WTC11 (cell line): Measurements from ENCODE around the gene PRRC2B. TPM values are rescaled to one million over a fixed set of nuclear protein-coding genes. Genes with fewer than 3 reads are reported as not detected.

Source experiments
- ATAC-seq: fragments of 200-7000 bp; cut with Tn5 transposase; 2 replicates; pipeline ENCODE4 v1.10.0; 2021; ENCODE audit warnings: mild to moderate bottlenecking, moderate library complexity
- CTCF ChIA-PET: fragments of 300-600 bp; sonication (Branson Sonifier 250); formaldehyde crosslinking; loops from one replicate; lab custom pipeline; 2021; ENCODE audit warnings: antibody characterized with exemption; lab: Charles Lee
- POLR2A ChIA-PET: fragments of 350-600 bp; sonication (Branson Sonifier 250); formaldehyde crosslinking; loops from one replicate; lab custom pipeline; 2021; ENCODE audit warnings: antibody characterized with exemption; lab: Charles Lee
- DNase-seq: peaks from one replicate; pipeline ENCODE4 v3.0.0; 2021; ENCODE audit warnings: low spot score
- H3K27ac Mint-ChIP-seq: 2 replicates; pipeline ENCODE4 v1.8.0; 2021; ENCODE audit warnings: mixed read lengths
- H3K27me3 Mint-ChIP-seq: 2 replicates; pipeline ENCODE4 v1.8.0; 2021; ENCODE audit warnings: low read depth, mild to moderate bottlenecking, moderate library complexity, mixed read lengths
- H3K36me3 Mint-ChIP-seq: 2 replicates; pipeline ENCODE4 v1.8.0; 2021; ENCODE audit warnings: mixed read lengths
- H3K4me1 Mint-ChIP-seq: 2 replicates; pipeline ENCODE4 v1.8.0; 2022; ENCODE audit warnings: mixed read lengths
- H3K4me3 Mint-ChIP-seq: 2 replicates; pipeline ENCODE4 v1.8.0; 2021; ENCODE audit warnings: mild to moderate bottlenecking, moderate library complexity, mixed read lengths
- H3K9me3 Mint-ChIP-seq: 2 replicates; pipeline ENCODE4 v1.8.0; 2021; ENCODE audit warnings: mixed read lengths
- ATF2 ChIP-seq: sonication (generic); formaldehyde crosslinking; IDR thresholded peaks from 2 replicates; pipeline ENCODE4 v1.8.1; 2022; ENCODE audit warnings: low read depth, missing genetic modification reagents, borderline replicate concordance
- ELF4 ChIP-seq: sonication (generic); formaldehyde crosslinking; IDR thresholded peaks from 2 replicates; pipeline ENCODE4 v1.8.1; 2022; ENCODE audit warnings: low read depth, mild to moderate bottlenecking, moderate library complexity, missing genetic modification reagents
- FOXK1 ChIP-seq: sonication (generic); formaldehyde crosslinking; IDR thresholded peaks from 2 replicates; pipeline ENCODE4 v1.8.0; 2022; ENCODE audit warnings: mild to moderate bottlenecking, moderate library complexity, missing genetic modification reagents
- FOXP4 ChIP-seq: sonication (generic); formaldehyde crosslinking; IDR thresholded peaks from 2 replicates; pipeline ENCODE4 v1.8.0; 2022; ENCODE audit warnings: mild to moderate bottlenecking, missing genetic modification reagents
- GABPB1 ChIP-seq: sonication (generic); formaldehyde crosslinking; IDR thresholded peaks from 2 replicates; pipeline ENCODE4 v1.8.1; 2023; ENCODE audit warnings: mild to moderate bottlenecking, missing genetic modification reagents
- GTF2I ChIP-seq: fragments of 250-450 bp; sonication (Bioruptor Pico); conservative IDR thresholded peaks from 2 replicates; pipeline ENCODE4 v1.4.0; 2021; ENCODE audit warnings: mild to moderate bottlenecking
- IRF2 ChIP-seq: sonication (generic); formaldehyde crosslinking; IDR thresholded peaks from 2 replicates; pipeline ENCODE4 v1.8.0; 2022; ENCODE audit warnings: low read depth, missing genetic modification reagents, borderline replicate concordance
- MAX ChIP-seq: sonication (generic); formaldehyde crosslinking; IDR thresholded peaks from 2 replicates; pipeline ENCODE4 v1.8.0; 2022; ENCODE audit warnings: mild to moderate bottlenecking, missing genetic modification reagents
- NFYB ChIP-seq: sonication (generic); formaldehyde crosslinking; conservative IDR thresholded peaks from 2 replicates; pipeline ENCODE4 v1.8.0; 2022; ENCODE audit warnings: low read depth, missing genetic modification reagents
- SP1 ChIP-seq: sonication (generic); formaldehyde crosslinking; conservative IDR thresholded peaks from 2 replicates; pipeline ENCODE4 v1.8.1; 2022; ENCODE audit warnings: missing genetic modification reagents
- ZNF317 ChIP-seq: sonication (generic); formaldehyde crosslinking; IDR thresholded peaks from 2 replicates; pipeline ENCODE4 v1.8.1; 2023; ENCODE audit warnings: low read depth, mild to moderate bottlenecking, moderate library complexity, missing genetic modification reagents, borderline replicate concordance
- ZNF423 ChIP-seq: fragments of 250-450 bp; sonication (Bioruptor Pico); IDR thresholded peaks from 2 replicates; pipeline ENCODE4 v2.1.2; 2022; ENCODE audit warnings: mild to moderate bottlenecking, moderate library complexity
- total RNA-seq: library from RNA; stranded (reverse); gene quantifications from 3 replicates; pipeline ENCODE4 v1.2.3, GENCODE V29; 2021
- TF ChIP-seq, protein P1 (sequence below): sonication (generic); formaldehyde crosslinking; IDR thresholded peaks from 2 replicates; pipeline ENCODE4 v1.8.0; 2023; ENCODE audit warnings: missing genetic modification reagents
- TF ChIP-seq, protein P2 (sequence below): fragments of 250-450 bp; sonication (Bioruptor Pico); IDR thresholded peaks from 2 replicates; pipeline ENCODE4 v2.1.2; 2022; ENCODE audit warnings: mild to moderate bottlenecking, moderate library complexity
- TF ChIP-seq, protein P3 (sequence below): sonication (generic); formaldehyde crosslinking; IDR thresholded peaks from 2 replicates; pipeline ENCODE4 v1.8.0; 2022; ENCODE audit warnings: mild to moderate bottlenecking, missing genetic modification reagents
- TF ChIP-seq, protein P4 (sequence below): sonication (generic); formaldehyde crosslinking; IDR thresholded peaks from 2 replicates; pipeline ENCODE4 v1.8.1; 2022; ENCODE audit warnings: mild to moderate bottlenecking, moderate library complexity, missing genetic modification reagents
- TF ChIP-seq, protein P5 (sequence below): sonication (generic); formaldehyde crosslinking; IDR thresholded peaks from 2 replicates; pipeline ENCODE4 v1.8.1; 2023; ENCODE audit warnings: mild to moderate bottlenecking, missing genetic modification reagents, moderate library complexity
- TF ChIP-seq, protein P6 (sequence below): sonication (generic); formaldehyde crosslinking; IDR thresholded peaks from 2 replicates; pipeline ENCODE4 v1.8.0; 2023; ENCODE audit warnings: missing genetic modification reagents, mild to moderate bottlenecking, borderline replicate concordance

Gene PRRC2B
- total RNA-seq, 1 experiment from 2014 or later = 272 TPM

- ChIA-PET POLR2A (no interaction called here), CTCF (no interaction called here)
- ATAC-seq (no peak), DNase-seq (no peak)
- Mint-ChIP-seq H3K4me1 (peaks cover 72% of the 10 kb centered on the region), H3K27ac (peak overlapping the region; percentile 78), H3K27me3 (no peaks in the 10 kb centered on the region), H3K9me3 (peaks cover 20% of the 10 kb centered on the region), H3K36me3 (peaks cover 37% of the 10 kb centered on the region), H3K4me3 (no peak overlapping the region)
- TF ChIP-seq ELF4 = no peak
- TF ChIP-seq, protein P1, sequence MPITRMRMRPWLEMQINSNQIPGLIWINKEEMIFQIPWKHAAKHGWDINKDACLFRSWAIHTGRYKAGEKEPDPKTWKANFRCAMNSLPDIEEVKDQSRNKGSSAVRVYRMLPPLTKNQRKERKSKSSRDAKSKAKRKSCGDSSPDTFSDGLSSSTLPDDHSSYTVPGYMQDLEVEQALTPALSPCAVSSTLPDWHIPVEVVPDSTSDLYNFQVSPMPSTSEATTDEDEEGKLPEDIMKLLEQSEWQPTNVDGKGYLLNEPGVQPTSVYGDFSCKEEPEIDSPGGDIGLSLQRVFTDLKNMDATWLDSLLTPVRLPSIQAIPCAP (CRISPR knock-in tag) = no peak
- TF ChIP-seq, protein P2, sequence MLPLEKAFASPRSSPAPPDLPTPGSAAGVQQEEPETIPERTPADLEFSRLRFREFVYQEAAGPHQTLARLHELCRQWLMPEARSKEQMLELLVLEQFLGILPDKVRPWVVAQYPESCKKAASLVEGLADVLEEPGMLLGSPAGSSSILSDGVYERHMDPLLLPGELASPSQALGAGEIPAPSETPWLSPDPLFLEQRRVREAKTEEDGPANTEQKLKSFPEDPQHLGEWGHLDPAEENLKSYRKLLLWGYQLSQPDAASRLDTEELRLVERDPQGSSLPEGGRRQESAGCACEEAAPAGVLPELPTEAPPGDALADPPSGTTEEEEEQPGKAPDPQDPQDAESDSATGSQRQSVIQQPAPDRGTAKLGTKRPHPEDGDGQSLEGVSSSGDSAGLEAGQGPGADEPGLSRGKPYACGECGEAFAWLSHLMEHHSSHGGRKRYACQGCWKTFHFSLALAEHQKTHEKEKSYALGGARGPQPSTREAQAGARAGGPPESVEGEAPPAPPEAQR (CRISPR knock-in tag) = no peak
- TF ChIP-seq ZNF317 (CRISPR knock-in tag) = no peak
- TF ChIP-seq, protein P3, sequence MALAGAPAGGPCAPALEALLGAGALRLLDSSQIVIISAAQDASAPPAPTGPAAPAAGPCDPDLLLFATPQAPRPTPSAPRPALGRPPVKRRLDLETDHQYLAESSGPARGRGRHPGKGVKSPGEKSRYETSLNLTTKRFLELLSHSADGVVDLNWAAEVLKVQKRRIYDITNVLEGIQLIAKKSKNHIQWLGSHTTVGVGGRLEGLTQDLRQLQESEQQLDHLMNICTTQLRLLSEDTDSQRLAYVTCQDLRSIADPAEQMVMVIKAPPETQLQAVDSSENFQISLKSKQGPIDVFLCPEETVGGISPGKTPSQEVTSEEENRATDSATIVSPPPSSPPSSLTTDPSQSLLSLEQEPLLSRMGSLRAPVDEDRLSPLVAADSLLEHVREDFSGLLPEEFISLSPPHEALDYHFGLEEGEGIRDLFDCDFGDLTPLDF = no peak
- TF ChIP-seq, protein P4, sequence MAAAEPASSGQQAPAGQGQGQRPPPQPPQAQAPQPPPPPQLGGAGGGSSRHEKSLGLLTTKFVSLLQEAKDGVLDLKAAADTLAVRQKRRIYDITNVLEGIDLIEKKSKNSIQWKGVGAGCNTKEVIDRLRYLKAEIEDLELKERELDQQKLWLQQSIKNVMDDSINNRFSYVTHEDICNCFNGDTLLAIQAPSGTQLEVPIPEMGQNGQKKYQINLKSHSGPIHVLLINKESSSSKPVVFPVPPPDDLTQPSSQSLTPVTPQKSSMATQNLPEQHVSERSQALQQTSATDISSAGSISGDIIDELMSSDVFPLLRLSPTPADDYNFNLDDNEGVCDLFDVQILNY (CRISPR knock-in tag) = no peak
- TF ChIP-seq GTF2I (CRISPR knock-in tag) = no peak
- no peak for TF ChIP-seq SP1 (CRISPR knock-in tag)
- TF ChIP-seq NFYB = no peak
Observed at GRCh38 chr9:131416509-131416908, 22.6 kb downstream of the PRRC2B start.

DNA sequence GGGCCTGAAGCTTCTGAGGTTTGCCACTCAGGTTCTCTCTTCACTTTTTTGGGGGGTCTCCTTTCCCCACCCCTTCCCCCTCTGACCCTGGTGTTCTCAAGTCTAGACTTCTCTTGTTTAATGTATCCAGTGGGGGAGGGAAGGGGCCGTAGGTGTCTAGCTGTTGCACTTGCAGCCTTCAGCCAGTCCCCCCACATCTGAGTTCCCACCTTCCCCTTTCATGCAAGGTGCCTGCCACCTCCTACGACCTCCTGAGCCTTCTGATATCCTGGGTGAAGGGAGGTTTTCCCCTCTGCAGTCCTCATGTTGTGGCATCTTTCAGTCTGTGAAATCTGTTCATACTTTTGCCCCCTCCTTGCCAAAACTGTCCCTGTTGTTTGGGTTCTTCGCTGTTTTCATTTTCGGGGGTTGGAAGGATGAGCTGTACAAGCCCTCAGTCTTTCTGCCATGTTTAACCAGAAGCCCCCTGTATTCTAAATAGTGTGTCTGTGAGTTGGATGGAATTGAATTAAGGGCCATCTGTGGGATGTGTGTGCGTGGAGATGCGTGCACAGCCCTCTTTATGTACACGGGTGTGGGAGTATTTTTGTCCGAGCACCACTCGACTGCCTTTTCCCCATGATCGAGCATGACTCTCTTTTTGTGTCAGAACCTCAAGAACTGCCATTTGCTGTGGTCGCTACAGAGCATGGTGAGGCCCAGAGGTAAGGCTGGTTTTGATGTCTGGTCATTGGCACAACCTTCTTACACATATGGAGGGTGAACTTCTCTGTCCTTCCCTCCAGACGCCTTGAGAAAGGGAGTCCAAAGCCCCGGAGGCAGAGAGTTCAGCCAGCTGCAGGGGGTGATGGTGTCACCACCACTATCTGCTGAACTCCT is 23.6 kb downstream of the PRRC2B start:
- H3K4me3 Mint-ChIP-seq = no peak overlapping the region
- H3K36me3 Mint-ChIP-seq = peaks cover 31% of the 10 kb centered on the region
- no peaks in the 10 kb centered on the region for H3K27me3 Mint-ChIP-seq
- peaks cover 17% of the 10 kb centered on the region for H3K9me3 Mint-ChIP-seq
- POLR2A ChIA-PET = interaction anchor here (0.6 to 1.0 kb wide), 2 partner anchors 12 to 44 kb away, joined by 3 read pairs; no protein-coding TSS in a partner anchor
- peaks cover 72% of the 10 kb centered on the region for H3K4me1 Mint-ChIP-seq
- H3K27ac Mint-ChIP-seq = peak overlapping the region; percentile 96
- CTCF ChIA-PET = interaction anchor here (1.0 to 2.7 kb wide), 5 partner anchors 10 to 67 kb away, joined by 3 to 11 read pairs (median 4); no protein-coding TSS in a partner anchor
- ATAC-seq (no peak), DNase-seq (no peak)
- TF ChIP-seq FOXK1 (no peak), FOXP4 (CRISPR knock-in tag) (no peak), IRF2 (CRISPR knock-in tag) (no peak), ZNF423 (CRISPR knock-in tag) (no peak), ZNF317 (CRISPR knock-in tag) (no peak), MAX (CRISPR knock-in tag) (no peak), ATF2 (CRISPR knock-in tag) (no peak), GABPB1 (CRISPR knock-in tag) (no peak)
- TF ChIP-seq, protein P4 (CRISPR knock-in tag) = no peak
- TF ChIP-seq, protein P5, sequence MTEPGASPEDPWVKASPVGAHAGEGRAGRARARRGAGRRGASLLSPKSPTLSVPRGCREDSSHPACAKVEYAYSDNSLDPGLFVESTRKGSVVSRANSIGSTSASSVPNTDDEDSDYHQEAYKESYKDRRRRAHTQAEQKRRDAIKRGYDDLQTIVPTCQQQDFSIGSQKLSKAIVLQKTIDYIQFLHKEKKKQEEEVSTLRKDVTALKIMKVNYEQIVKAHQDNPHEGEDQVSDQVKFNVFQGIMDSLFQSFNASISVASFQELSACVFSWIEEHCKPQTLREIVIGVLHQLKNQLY = no peak
- TF ChIP-seq, protein P6, sequence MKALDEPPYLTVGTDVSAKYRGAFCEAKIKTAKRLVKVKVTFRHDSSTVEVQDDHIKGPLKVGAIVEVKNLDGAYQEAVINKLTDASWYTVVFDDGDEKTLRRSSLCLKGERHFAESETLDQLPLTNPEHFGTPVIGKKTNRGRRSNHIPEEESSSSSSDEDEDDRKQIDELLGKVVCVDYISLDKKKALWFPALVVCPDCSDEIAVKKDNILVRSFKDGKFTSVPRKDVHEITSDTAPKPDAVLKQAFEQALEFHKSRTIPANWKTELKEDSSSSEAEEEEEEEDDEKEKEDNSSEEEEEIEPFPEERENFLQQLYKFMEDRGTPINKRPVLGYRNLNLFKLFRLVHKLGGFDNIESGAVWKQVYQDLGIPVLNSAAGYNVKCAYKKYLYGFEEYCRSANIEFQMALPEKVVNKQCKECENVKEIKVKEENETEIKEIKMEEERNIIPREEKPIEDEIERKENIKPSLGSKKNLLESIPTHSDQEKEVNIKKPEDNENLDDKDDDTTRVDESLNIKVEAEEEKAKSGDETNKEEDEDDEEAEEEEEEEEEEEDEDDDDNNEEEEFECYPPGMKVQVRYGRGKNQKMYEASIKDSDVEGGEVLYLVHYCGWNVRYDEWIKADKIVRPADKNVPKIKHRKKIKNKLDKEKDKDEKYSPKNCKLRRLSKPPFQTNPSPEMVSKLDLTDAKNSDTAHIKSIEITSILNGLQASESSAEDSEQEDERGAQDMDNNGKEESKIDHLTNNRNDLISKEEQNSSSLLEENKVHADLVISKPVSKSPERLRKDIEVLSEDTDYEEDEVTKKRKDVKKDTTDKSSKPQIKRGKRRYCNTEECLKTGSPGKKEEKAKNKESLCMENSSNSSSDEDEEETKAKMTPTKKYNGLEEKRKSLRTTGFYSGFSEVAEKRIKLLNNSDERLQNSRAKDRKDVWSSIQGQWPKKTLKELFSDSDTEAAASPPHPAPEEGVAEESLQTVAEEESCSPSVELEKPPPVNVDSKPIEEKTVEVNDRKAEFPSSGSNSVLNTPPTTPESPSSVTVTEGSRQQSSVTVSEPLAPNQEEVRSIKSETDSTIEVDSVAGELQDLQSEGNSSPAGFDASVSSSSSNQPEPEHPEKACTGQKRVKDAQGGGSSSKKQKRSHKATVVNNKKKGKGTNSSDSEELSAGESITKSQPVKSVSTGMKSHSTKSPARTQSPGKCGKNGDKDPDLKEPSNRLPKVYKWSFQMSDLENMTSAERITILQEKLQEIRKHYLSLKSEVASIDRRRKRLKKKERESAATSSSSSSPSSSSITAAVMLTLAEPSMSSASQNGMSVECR (CRISPR knock-in tag) = no peak
